Measurements from ENCODE around the gene CXADR. TPM values are rescaled to one million over a fixed set of nuclear protein-coding genes. Genes with fewer than 3 reads are reported as not detected.
"Not testable (repeated sequence)": the region's sequence is repeated elsewhere in the genome, so short reads cannot be mapped to it uniquely, and the experiment has no call there.

The CXADR gene
- total RNA-seq, 2 experiments from 2014 or later = 6.3 to 6.6 TPM

DNA sequence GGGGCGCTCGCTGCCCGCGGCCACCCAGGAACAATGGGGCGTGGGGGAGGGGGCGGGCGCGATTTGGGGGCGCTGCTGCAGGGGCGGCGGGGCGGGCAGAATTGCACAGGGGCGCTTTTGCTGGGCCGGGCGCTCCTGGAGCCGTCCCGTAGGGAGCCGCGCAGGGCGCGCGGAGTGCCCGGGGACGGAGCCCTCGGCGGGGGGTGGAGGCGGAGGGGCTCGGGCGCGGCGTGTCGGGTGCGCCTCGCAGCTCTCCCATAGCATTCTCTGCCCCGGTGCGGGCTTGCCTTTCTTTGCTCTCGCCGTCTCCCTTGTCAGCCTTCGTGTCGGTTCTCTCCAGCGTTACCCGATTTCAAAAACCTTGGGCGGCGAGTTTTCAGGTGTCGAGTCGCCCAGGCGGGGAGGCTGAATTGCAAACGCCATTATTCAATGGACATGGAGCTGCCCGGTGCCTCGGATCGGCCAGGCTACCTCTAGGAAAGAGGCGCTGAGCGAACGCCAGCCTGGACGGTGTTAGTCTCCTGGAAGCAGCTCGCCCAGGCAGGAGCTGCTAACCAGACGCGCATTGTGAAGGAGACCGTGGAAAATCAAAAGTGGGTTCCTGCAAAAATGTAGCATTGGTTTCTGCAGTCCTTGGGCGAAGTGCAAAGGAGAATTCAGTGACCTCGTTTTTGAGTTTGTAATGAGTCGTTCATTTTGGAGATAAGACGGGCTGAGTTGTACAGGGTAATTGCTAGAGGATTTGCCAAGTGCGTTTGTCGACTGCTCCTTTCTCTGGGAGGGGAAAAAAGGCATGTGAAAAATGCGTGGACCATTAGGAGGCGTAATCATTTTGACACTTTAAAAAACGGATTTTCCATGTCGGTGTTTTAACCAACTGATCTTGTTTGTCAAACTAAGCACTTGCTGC, 626 bp downstream of the CXADR start:
- Histone ChIP-seq H3K79me2 (ENCODE audit: insufficient read depth, low read depth, low read length) (peaks cover 20% of the 10 kb centered on the region; the same call in 1 of the 2 replicates), H4K20me1 (ENCODE audit: insufficient read depth, low read length) (no peaks in the 10 kb centered on the region), H3K4me3 (ENCODE audit: low read depth, low read length, poor library complexity, severe bottlenecking) (peak overlapping the region; percentile 88), H3K36me3 (ENCODE audit: insufficient read depth, low read length) (no peaks in the 10 kb centered on the region), H3K27ac (ENCODE audit: low read depth, low read length, poor library complexity, severe bottlenecking) (peak overlapping the region; percentile 35), H3K9me3 (ENCODE audit: low read length) (no peaks in the 10 kb centered on the region), H3K9me2 (ENCODE audit: insufficient read depth, low read length) (no peaks in the 10 kb centered on the region), H2AFZ (ENCODE audit: low read length) (peak overlapping the region; percentile 98), H3K4me2 (ENCODE audit: low read length) (peak overlapping the region; percentile 95), H3K4me1 (ENCODE audit: insufficient read depth, low read length, poor library complexity, severe bottlenecking) (peaks cover 19% of the 10 kb centered on the region)
- BruUV-seq (replicated peaks) = no TSS peak
- peak; percentile 57 for DNase-seq (ENCODE audit: low spot score)
- ChIA-PET CTCF (ENCODE audit: unreplicated experiment) (interaction anchor here (0.7 to 1.0 kb wide), 2 partner anchors 64 to 75 kb away, joined by 3 read pairs; no protein-coding TSS in a partner anchor), POLR2A (interaction anchor here (0.6 to 1.9 kb wide), 4 partner anchors 49 to 127 kb away, joined by 3 to 8 read pairs (median 3); no protein-coding TSS in a partner anchor)
- TF ChIP-seq EZH2phosphoT487 (IDR thresholded peaks at IDR 0.05; ENCODE audit: borderline replicate concordance, low read depth, low read length) = no peak
- TF ChIP-seq CTCF (conservative IDR thresholded peaks at IDR 0.05; ENCODE audit: low read length) = peak; percentile 53
- intact Hi-C loops (cut with micrococcal nuclease; ENCODE audit: unreplicated experiment) = loop anchor here (2.0 to 5.0 kb wide), 4 partner anchors 99 to 304 kb away; partner anchors contain the start of genes BTG3 and C21orf91

DNA sequence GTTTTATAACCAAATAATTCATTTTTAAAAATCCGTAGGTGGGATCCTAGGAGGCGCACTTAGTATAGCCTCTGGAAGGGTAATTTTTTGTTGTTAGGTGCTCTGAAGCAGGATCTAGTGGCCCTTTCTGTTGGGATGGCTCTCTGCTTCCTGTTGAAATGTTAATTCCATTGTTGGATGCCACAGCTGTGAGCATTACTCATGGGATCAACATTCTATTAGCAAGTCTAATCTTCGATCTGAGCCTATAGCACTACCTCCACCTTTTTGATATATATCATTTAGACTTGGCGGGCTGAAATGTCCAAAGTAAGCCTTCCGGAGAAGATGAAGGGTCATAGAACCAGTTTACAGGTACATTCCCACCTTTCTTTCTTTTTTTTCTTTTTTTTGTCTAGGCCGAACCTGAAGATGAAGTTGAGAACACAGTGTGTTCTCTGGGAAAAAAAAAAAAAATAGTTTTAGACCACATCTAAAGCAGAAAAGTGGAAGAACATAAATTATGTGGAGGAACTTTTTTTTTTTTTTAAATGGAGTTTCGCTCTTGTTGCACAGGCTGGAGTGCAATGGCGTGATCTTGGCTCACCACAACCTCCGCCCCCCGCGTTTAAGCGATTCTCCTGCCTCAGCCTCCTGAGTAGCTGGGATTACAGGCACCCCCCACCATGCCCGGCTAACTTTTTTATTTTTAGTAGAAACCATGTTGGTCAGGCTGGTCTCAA, 1.4 kb downstream of the CXADR start:
- Histone ChIP-seq H3K4me2 (ENCODE audit: low read length) (peak overlapping the region; percentile 95), H2AFZ (ENCODE audit: low read length) (peak overlapping the region; percentile 98; the same call in 1 of the 2 replicates), H3K79me2 (ENCODE audit: insufficient read depth, low read depth, low read length) (peaks cover 20% of the 10 kb centered on the region; the same call in 1 of the 2 replicates), H4K20me1 (ENCODE audit: insufficient read depth, low read length) (no peaks in the 10 kb centered on the region), H3K4me3 (ENCODE audit: low read depth, low read length, poor library complexity, severe bottlenecking) (peak overlapping the region; percentile 88), H3K9me2 (ENCODE audit: insufficient read depth, low read length) (no peaks in the 10 kb centered on the region), H3K36me3 (ENCODE audit: insufficient read depth, low read length) (no peaks in the 10 kb centered on the region), H3K9me3 (ENCODE audit: low read length) (no peaks in the 10 kb centered on the region), H3K27ac (ENCODE audit: low read depth, low read length, poor library complexity, severe bottlenecking) (no peak overlapping the region), H3K4me1 (ENCODE audit: insufficient read depth, low read length, poor library complexity, severe bottlenecking) (peaks cover 19% of the 10 kb centered on the region)
- intact Hi-C loops (cut with micrococcal nuclease; ENCODE audit: unreplicated experiment) = loop anchor here (5.0 kb wide), 2 partner anchors 268 to 303 kb away; partner anchors contain the start of gene C21orf91
- POLR2A ChIA-PET = interaction anchor here (0.6 to 1.1 kb wide), 3 partner anchors 88 to 303 kb away, joined by 3 to 4 read pairs (median 3); no protein-coding TSS in a partner anchor
- no TSS peak for BruUV-seq (replicated peaks)
- TF ChIP-seq EZH2phosphoT487 (IDR thresholded peaks at IDR 0.05; ENCODE audit: borderline replicate concordance, low read depth, low read length) (no peak), CTCF (conservative IDR thresholded peaks at IDR 0.05; ENCODE audit: low read length) (peak; percentile 26; the same call in 1 of the 2 replicates)
- CTCF ChIA-PET (ENCODE audit: unreplicated experiment) = interaction anchor here (0.7 kb wide), 1 partner anchor 76 kb away, joined by 3 read pairs; no protein-coding TSS in a partner anchor
- DNase-seq (ENCODE audit: low spot score) = no peak

DNA sequence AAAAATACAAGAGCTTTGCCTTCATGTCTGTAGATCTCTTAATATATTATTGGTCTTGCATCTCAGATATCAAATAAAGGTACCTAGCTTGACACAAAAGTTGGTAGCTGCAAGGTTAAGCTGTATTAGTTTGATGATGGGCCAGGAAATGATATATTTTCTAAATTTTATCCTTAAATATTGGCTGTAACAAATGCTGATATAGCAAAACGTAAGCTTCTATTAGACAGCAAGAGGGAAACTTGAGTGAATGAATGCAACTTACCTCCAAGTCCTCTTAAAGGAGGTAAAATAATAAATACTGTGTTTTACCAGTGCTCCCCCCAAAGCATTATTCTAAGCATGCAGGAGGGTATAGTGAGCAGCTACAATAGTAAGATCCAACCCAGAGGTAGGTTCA, 4.2 kb downstream of the CXADR start:
- H3K4me3 ChIP-seq (ENCODE audit: low read depth, low read length, poor library complexity, severe bottlenecking); H3K36me3 ChIP-seq (ENCODE audit: insufficient read depth, low read length); CTCF ChIA-PET (ENCODE audit: unreplicated experiment); intact Hi-C loops (cut with micrococcal nuclease; ENCODE audit: unreplicated experiment); H3K4me2 ChIP-seq (ENCODE audit: low read length); BruUV-seq (replicated peaks); H3K9me2 ChIP-seq (ENCODE audit: insufficient read depth, low read length); H3K27ac ChIP-seq (ENCODE audit: low read depth, low read length, poor library complexity, severe bottlenecking); H3K9me3 ChIP-seq (ENCODE audit: low read length); H4K20me1 ChIP-seq (ENCODE audit: insufficient read depth, low read length); H2AFZ ChIP-seq (ENCODE audit: low read length); DNase-seq (ENCODE audit: low spot score): not testable (repeated sequence)
- peaks cover 20% of the 10 kb centered on the region; the same call in 1 of the 2 replicates for H3K79me2 ChIP-seq (ENCODE audit: insufficient read depth, low read depth, low read length)
- peaks cover 13% of the 10 kb centered on the region for H3K4me1 ChIP-seq (ENCODE audit: insufficient read depth, low read length, poor library complexity, severe bottlenecking)
- POLR2A ChIA-PET = interaction anchor here (1.4 to 2.0 kb wide), 2 partner anchors 90 to 129 kb away, joined by 3 to 6 read pairs; no protein-coding TSS in a partner anchor

Data from OCI-LY7 (cell line).